Activated B cell treated with CpG ODN at 0.5 μM for 24 hours (primary cell): ENCODE data around the gene LDB2. TPM values are rescaled to one million over a fixed set of nuclear protein-coding genes. Genes with fewer than 3 reads are reported as not detected.

Source experiments
- ATAC-seq: fragments of 200-7000 bp; cut with Tn5 transposase; one replicate; pipeline ENCODE4 v1.10.0; 2021; ENCODE audit warnings: low read depth, mild to moderate bottlenecking, moderate library complexity
- CTCF ChIA-PET: fragments of 350-600 bp; sonication (Branson Sonifier 250); formaldehyde crosslinking; loops from one replicate; lab custom pipeline; 2021; ENCODE audit warnings: antibody characterized with exemption; lab: Charles Lee
- POLR2A ChIA-PET: fragments of 350-600 bp; sonication (Branson Sonifier 250); formaldehyde crosslinking; loops from one replicate; lab custom pipeline; 2021; ENCODE audit warnings: antibody characterized with exemption; lab: Charles Lee
- DNase-seq: peaks from one replicate; pipeline ENCODE4 v3.0.0; 2022
- H3K27ac Mint-ChIP-seq: one replicate; pipeline ENCODE4 v1.8.0; 2020; ENCODE audit warnings: mixed read lengths
- H3K27me3 Mint-ChIP-seq: one replicate; pipeline ENCODE4 v1.8.0; 2021; ENCODE audit warnings: mixed read lengths
- H3K36me3 Mint-ChIP-seq: one replicate; pipeline ENCODE4 v1.8.0; 2021; ENCODE audit warnings: low read depth, mixed read lengths
- H3K4me1 Mint-ChIP-seq: one replicate; pipeline ENCODE4 v1.8.0; 2021; ENCODE audit warnings: mixed read lengths
- H3K4me3 Mint-ChIP-seq: one replicate; pipeline ENCODE4 v1.8.0; 2020; ENCODE audit warnings: mild to moderate bottlenecking, mixed read lengths
- H3K9me3 Mint-ChIP-seq: one replicate; pipeline ENCODE4 v1.8.0; 2020; ENCODE audit warnings: mixed read lengths
- intact Hi-C: fragments of 100-400 bp; cut with micrococcal nuclease; formaldehyde crosslinking; loops from one replicate; pipeline ENCODE4 v1.15.1; 2024
- total RNA-seq: library from RNA; stranded (reverse); gene quantifications from 2 replicates; pipeline ENCODE4 v1.2.3, GENCODE V29; 2022
- TF ChIP-seq, protein P1 (sequence below): fragments of 200-600 bp; IDR thresholded peaks from one replicate; pipeline ENCODE4 v1.8.0; 2022; ENCODE audit warnings: antibody characterized with exemption, mild to moderate bottlenecking

LDB2 gene
- total RNA-seq, 1 donor from 2014 or later = not detected

DNA sequence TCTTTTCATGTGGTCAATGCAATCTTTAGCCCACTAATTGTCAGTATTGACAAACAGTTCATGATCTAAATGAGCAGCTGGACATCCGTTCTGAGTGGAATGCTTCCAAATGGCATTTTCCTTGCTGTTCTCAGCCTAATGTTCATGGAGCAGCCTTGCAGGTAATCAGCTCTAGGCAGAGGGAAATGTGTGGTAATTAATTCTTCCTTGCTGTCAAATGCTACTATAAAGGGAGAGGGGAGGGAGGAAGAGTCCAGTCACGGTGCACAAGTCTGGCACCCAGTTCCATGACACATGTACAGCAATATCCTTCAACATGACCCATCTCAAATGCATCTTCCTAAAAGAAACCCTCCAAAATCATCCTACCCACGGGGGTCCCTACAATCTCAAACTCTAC is 88.5 kb downstream of the LDB2 start:
- POLR2A ChIA-PET = no interaction called here
- DNase-seq (no peak), ATAC-seq (no peak)
- H3K27ac Mint-ChIP-seq = no peak overlapping the region
- H3K36me3 Mint-ChIP-seq = no peaks in the 10 kb centered on the region
- no peaks in the 10 kb centered on the region for H3K9me3 Mint-ChIP-seq
- no peaks in the 10 kb centered on the region for H3K27me3 Mint-ChIP-seq
- intact Hi-C loops = no loop called here
- H3K4me3 Mint-ChIP-seq = no peak overlapping the region
- CTCF ChIA-PET = no interaction called here
- H3K4me1 Mint-ChIP-seq = no peaks in the 10 kb centered on the region
- TF ChIP-seq, protein P1, sequence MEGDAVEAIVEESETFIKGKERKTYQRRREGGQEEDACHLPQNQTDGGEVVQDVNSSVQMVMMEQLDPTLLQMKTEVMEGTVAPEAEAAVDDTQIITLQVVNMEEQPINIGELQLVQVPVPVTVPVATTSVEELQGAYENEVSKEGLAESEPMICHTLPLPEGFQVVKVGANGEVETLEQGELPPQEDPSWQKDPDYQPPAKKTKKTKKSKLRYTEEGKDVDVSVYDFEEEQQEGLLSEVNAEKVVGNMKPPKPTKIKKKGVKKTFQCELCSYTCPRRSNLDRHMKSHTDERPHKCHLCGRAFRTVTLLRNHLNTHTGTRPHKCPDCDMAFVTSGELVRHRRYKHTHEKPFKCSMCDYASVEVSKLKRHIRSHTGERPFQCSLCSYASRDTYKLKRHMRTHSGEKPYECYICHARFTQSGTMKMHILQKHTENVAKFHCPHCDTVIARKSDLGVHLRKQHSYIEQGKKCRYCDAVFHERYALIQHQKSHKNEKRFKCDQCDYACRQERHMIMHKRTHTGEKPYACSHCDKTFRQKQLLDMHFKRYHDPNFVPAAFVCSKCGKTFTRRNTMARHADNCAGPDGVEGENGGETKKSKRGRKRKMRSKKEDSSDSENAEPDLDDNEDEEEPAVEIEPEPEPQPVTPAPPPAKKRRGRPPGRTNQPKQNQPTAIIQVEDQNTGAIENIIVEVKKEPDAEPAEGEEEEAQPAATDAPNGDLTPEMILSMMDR = no peak

DNA sequence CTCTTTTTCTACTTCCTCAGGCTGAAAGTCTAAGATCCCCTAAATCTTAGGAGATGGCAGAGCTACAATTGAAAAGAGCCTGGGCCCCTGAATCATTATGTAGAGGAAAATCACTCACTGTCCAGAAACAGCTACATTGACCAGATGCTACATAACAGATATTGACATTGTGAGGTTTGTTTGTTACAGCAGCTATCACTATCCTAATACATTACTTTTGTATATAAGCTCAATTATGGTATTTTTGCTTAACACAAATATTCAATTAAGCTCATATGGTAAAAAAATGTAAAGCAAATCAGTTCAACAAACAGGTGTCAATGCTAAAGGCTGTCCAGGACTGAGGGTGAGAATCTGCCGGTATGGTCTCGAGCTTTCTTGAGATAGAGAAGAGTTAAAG is 89.4 kb downstream of the LDB2 start:
- TF ChIP-seq, protein P1 = no peak
- intact Hi-C loops = no loop called here
- DNase-seq = no peak
- H3K4me1 Mint-ChIP-seq = no peaks in the 10 kb centered on the region
- no peak for ATAC-seq
- CTCF ChIA-PET = no interaction called here
- H3K36me3 Mint-ChIP-seq = no peaks in the 10 kb centered on the region
- H3K4me3 Mint-ChIP-seq = no peak overlapping the region
- H3K27me3 Mint-ChIP-seq = no peaks in the 10 kb centered on the region
- H3K9me3 Mint-ChIP-seq = no peaks in the 10 kb centered on the region
- POLR2A ChIA-PET = no interaction called here
- no peak overlapping the region for H3K27ac Mint-ChIP-seq

DNA sequence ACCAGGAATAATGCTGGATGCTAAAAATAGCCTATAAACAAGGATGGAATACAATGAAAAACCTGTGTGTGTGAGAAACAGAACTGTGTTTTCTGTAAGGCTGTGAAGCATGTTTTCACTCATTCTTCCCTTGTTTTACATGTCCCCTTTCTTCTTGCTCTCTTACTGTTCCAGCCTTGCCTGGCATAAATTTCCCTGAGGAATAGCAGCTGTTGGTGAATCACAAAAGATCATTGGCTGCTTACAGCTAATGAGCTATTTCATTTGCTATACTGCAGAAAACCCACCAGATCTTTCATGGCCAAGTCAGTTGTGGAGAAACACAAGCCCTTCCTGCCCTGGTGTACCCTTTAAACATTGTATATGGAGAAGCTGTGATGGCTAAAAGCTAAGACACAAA is 91.1 kb downstream of the LDB2 start:
- POLR2A ChIA-PET = no interaction called here
- intact Hi-C loops = no loop called here
- CTCF ChIA-PET = no interaction called here

DNA sequence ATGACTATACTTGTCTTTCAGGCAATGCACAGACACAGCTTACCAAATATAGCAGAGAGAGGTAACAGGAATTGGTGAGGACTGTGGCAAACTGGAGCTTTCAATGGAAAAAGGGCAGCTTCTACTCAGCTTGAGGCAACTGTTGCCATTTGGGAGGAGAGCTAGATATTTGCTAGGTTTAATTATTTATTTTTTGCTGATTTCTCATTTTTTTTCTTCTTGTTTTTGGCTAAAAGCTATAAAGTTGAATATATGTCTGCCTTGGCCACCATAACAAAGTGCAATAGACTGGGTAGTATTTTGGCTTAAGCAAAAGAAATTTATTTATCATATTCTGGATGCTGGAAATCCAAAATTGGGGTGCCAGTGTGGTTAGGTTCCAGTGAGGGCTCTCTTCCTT is 93.9 kb downstream of the LDB2 start:
- ChIA-PET POLR2A (no interaction called here), CTCF (no interaction called here)
- Mint-ChIP-seq H3K4me1 (no peaks in the 10 kb centered on the region), H3K4me3 (no peak overlapping the region), H3K27ac (no peak overlapping the region), H3K36me3 (no peaks in the 10 kb centered on the region), H3K27me3 (no peaks in the 10 kb centered on the region), H3K9me3 (no peaks in the 10 kb centered on the region)
- DNase-seq (no peak), ATAC-seq (no peak)
- TF ChIP-seq, protein P1 = no peak
- intact Hi-C loops = no loop called here

More for the DNA sequence above, 91.1 kb downstream of the LDB2 start:
- TF ChIP-seq, protein P1 = no peak
- H3K27me3 Mint-ChIP-seq = no peaks in the 10 kb centered on the region
- H3K27ac Mint-ChIP-seq = no peak overlapping the region
- DNase-seq (no peak), ATAC-seq (no peak)
- H3K4me3 Mint-ChIP-seq = no peak overlapping the region
- H3K9me3 Mint-ChIP-seq = no peaks in the 10 kb centered on the region
- H3K36me3 Mint-ChIP-seq = no peaks in the 10 kb centered on the region
- no peaks in the 10 kb centered on the region for H3K4me1 Mint-ChIP-seq

DNA sequence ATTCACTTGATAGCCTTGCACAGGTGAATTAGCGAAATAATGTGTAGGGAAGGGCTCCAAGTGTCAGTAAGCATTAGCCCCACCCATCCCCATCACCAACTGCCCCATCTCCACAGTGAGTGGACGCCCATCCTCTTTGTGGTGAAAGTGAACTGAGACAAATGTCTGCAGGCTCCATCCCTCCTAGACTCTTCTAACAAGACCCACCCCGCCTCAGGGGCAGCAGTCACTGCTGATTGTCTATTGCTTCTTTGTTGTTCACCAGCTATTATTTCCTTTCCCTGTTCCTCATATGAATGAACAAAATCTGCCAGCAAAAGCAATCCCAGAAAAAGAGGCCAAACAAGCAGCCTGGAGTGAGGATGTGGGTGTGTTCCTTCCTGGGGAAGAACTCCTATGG is 96.4 kb downstream of the LDB2 start:
- Mint-ChIP-seq H3K4me1 (no peaks in the 10 kb centered on the region), H3K9me3 (no peaks in the 10 kb centered on the region), H3K27ac (no peak overlapping the region), H3K27me3 (no peaks in the 10 kb centered on the region), H3K4me3 (no peak overlapping the region), H3K36me3 (no peaks in the 10 kb centered on the region)
- TF ChIP-seq, protein P1 = no peak
- DNase-seq (no peak), ATAC-seq (no peak)
- ChIA-PET POLR2A (no interaction called here), CTCF (no interaction called here)
- intact Hi-C loops = no loop called here
